Measurements from ENCODE around the gene AGPAT1.

DNA sequence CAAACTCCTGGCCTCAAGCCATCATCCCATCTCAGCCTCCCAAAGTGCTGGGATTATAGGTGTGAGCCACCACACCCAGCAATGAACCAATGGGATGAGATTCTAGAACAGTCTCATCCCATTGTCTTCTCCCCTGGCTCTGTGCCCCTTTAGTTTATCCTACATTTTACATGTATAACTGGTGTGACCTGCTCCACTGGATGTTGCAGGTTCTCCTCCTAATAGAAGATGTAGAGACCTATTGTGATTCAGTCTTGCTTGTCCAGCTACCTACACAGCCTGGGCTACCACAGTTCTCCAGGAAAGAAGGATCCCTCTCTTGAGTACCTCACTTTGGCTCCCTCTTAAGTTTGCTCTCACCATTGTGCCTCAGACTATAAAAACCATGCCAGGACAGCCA, 43.8 kb downstream of the AGPAT1 start:
- TF ChIP-seq POLR2A (IDR thresholded peaks at IDR 0.05; ENCODE audit: low read depth, low read length) (no peak), POLR2AphosphoS5 (IDR thresholded peaks at IDR 0.05; ENCODE audit: low read depth, low read length) (no peak)

Measured in GM12891 (cell line).